IMR-90 (cell line): ENCODE results near the gene BASP1. TPM values are rescaled to one million over a fixed set of nuclear protein-coding genes. Genes with fewer than 3 reads are reported as not detected.

Source experiments
- ATAC-seq: fragments of 200-7000 bp; cut with Tn5 transposase; 2 replicates; pipeline ENCODE4 v1.9.1; 2020; ENCODE audit warnings: low read depth, mild to moderate bottlenecking, moderate library complexity
- BruUV-seq: library from RNA; stranded (reverse); fragments of 400-500 nt; replicated peaks from 2 replicates; lab custom pipeline; 2021; lab: Mats Ljungman, UMichigan
- CTCF ChIA-PET: fragments of 300-600 bp; formaldehyde crosslinking; extraction: SDS; loops from one replicate; lab custom pipeline; 2021; ENCODE audit warnings: antibody characterized with exemption; lab: Yijun Ruan, JAX
- POLR2A ChIA-PET: fragments of 300-600 bp; sonication (Branson Sonifier 250); formaldehyde crosslinking; loops from one replicate; lab custom pipeline; 2022; ENCODE audit warnings: antibody characterized with exemption; ENCODE audit not compliant: unreplicated experiment; lab: Charles Lee
- DNase-seq: peaks from one replicate; pipeline ENCODE4 v3.0.0; 2013
- H2AFZ ChIP-seq: replicated peaks from 2 replicates; pipeline ENCODE3; 2013; ENCODE audit warnings: low read length, mild to moderate bottlenecking; ENCODE audit not compliant: poor library complexity
- H2AK5ac ChIP-seq: 2 replicates; pipeline ENCODE4 v1.6.1; 2013; ENCODE audit warnings: low read depth, low read length, inconsistent platforms
- H2AK9ac ChIP-seq: replicated peaks from 2 replicates; pipeline ENCODE3; 2013; ENCODE audit warnings: mild to moderate bottlenecking, low read depth, low read length, moderate library complexity; ENCODE audit not compliant: poor library complexity
- H2BK120ac ChIP-seq: 2 replicates; pipeline ENCODE4 v1.6.1; 2013; ENCODE audit warnings: low read depth, low read length, inconsistent platforms
- H2BK15ac ChIP-seq: 3 replicates; pipeline ENCODE4 v1.6.1; 2013; ENCODE audit warnings: low read depth, low read length, inconsistent platforms
- H2BK20ac ChIP-seq: 2 replicates; pipeline ENCODE4 v1.6.1; 2013; ENCODE audit warnings: low read depth, mild to moderate bottlenecking, inconsistent platforms, low read length, moderate library complexity
- H2BK5ac ChIP-seq: 2 replicates; pipeline ENCODE4 v1.6.1; 2013; ENCODE audit warnings: mild to moderate bottlenecking, low read depth, low read length, inconsistent platforms; ENCODE audit not compliant: poor library complexity, severe bottlenecking
- H3K14ac ChIP-seq: replicated peaks from 2 replicates; pipeline ENCODE4 v1.6.1; 2013; ENCODE audit warnings: low read depth, low read length, inconsistent platforms
- H3K18ac ChIP-seq: 2 replicates; pipeline ENCODE4 v1.6.1; 2013; ENCODE audit warnings: low read depth, low read length, control low read depth
- H3K23ac ChIP-seq: 2 replicates; pipeline ENCODE4 v1.6.1; 2013; ENCODE audit warnings: low read depth, low read length, inconsistent platforms
- H3K27ac ChIP-seq: 2 replicates; pipeline ENCODE4 v1.5.1; 2013; ENCODE audit warnings: mild to moderate bottlenecking, control low read depth, low read length; ENCODE audit not compliant: insufficient read depth
- H3K27me3 ChIP-seq: 2 replicates; pipeline ENCODE4 v1.6.1; 2013; ENCODE audit warnings: low read length; ENCODE audit not compliant: control insufficient read depth, insufficient read depth
- H3K36me3 ChIP-seq: 2 replicates; pipeline ENCODE4 v1.6.1; 2013; ENCODE audit warnings: low read length, mixed read lengths; ENCODE audit not compliant: control insufficient read depth, insufficient read depth
- H3K4ac ChIP-seq: 2 replicates; pipeline ENCODE4 v1.6.1; 2013; ENCODE audit warnings: low read depth, low read length, inconsistent platforms
- H3K4me1 ChIP-seq: 2 replicates; pipeline ENCODE4 v1.6.1; 2013; ENCODE audit warnings: low read length, mixed read lengths; ENCODE audit not compliant: control insufficient read depth, insufficient read depth
- H3K4me2 ChIP-seq: 2 replicates; pipeline ENCODE4 v1.6.1; 2013; ENCODE audit warnings: low read depth, mild to moderate bottlenecking, control low read depth, low read length, moderate library complexity
- H3K4me3 ChIP-seq: 2 replicates; pipeline ENCODE4 v1.5.1; 2013; ENCODE audit warnings: low read depth, mild to moderate bottlenecking, control low read depth, low read length, moderate library complexity; ENCODE audit not compliant: insufficient read depth
- H3K56ac ChIP-seq: 2 replicates; pipeline ENCODE4 v1.6.1; 2013; ENCODE audit warnings: low read length, inconsistent platforms; ENCODE audit not compliant: insufficient read depth; ENCODE audit errors: extremely low read depth
- H3K79me1 ChIP-seq, 2 experiments: 2 replicates each; pipeline ENCODE4 v1.6.1; 2013; ENCODE audit warnings: low read length in 2 of 2, inconsistent platforms in 1 of 2, low read depth in 1 of 2
- H3K9ac ChIP-seq: 2 replicates; pipeline ENCODE4 v1.6.1; 2013; ENCODE audit warnings: low read depth, low read length, control low read depth
- H3K9me1 ChIP-seq: 2 replicates; pipeline ENCODE4 v1.6.1; 2013; ENCODE audit warnings: low read length, inconsistent platforms; ENCODE audit not compliant: insufficient read depth
- H3K9me3 ChIP-seq: 2 replicates; pipeline ENCODE4 v1.6.1; 2013; ENCODE audit warnings: low read length; ENCODE audit not compliant: control insufficient read depth, insufficient read depth
- H4K20me1 ChIP-seq: 2 replicates; pipeline ENCODE4 v1.6.1; 2013; ENCODE audit warnings: low read length, inconsistent platforms; ENCODE audit not compliant: insufficient read depth
- H4K5ac ChIP-seq: 2 replicates; pipeline ENCODE4 v1.6.1; 2013; ENCODE audit warnings: mild to moderate bottlenecking, low read depth, low read length, control low read depth
- H4K8ac ChIP-seq, 2 experiments: 2 replicates each; pipeline ENCODE4 v1.6.1; 2013; ENCODE audit warnings: low read depth in 2 of 2, low read length in 2 of 2, control low read depth in 1 of 2, inconsistent platforms in 1 of 2
- H4K91ac ChIP-seq: 2 replicates; pipeline ENCODE4 v1.6.1; 2013; ENCODE audit warnings: low read depth, low read length, inconsistent platforms; ENCODE audit not compliant: insufficient read depth
- BHLHE40 ChIP-seq: fragments of 150-350 bp; IDR thresholded peaks from 2 replicates; pipeline ENCODE4 v1.6.1; 2016; ENCODE audit warnings: mild to moderate bottlenecking, low read depth, low read length
- CEBPB ChIP-seq: IDR thresholded peaks from 2 replicates; pipeline ENCODE4 v1.6.1; 2012; ENCODE audit warnings: low read depth, low read length, improper control_type of control experiment
- CHD1 ChIP-seq: IDR thresholded peaks from 2 replicates; pipeline ENCODE4 v1.6.1; 2012; ENCODE audit warnings: low read depth, low read length, improper control_type of control experiment
- ELK1 ChIP-seq: fragments of 150-350 bp; IDR thresholded peaks from 2 replicates; pipeline ENCODE4 v1.6.1; 2016; ENCODE audit warnings: low read depth, mild to moderate bottlenecking, low read length, moderate library complexity, borderline replicate concordance
- FOS ChIP-seq: fragments of 150-350 bp; IDR thresholded peaks from 2 replicates; pipeline ENCODE4 v1.6.1; 2016; ENCODE audit warnings: low read depth, low read length
- MAFK ChIP-seq: IDR thresholded peaks from 2 replicates; pipeline ENCODE4 v1.6.1; 2012; ENCODE audit warnings: low read depth, low read length, improper control_type of control experiment
- MAZ ChIP-seq: IDR thresholded peaks from 2 replicates; pipeline ENCODE4 v1.6.1; 2012; ENCODE audit warnings: low read depth, mild to moderate bottlenecking, low read length, improper control_type of control experiment, moderate library complexity, borderline replicate concordance
- MXI1 ChIP-seq: IDR thresholded peaks from 2 replicates; pipeline ENCODE4 v1.6.1; 2012; ENCODE audit warnings: low read depth, mild to moderate bottlenecking, low read length, moderate library complexity, borderline replicate concordance
- NFE2L2 ChIP-seq: fragments of 150-350 bp; IDR thresholded peaks from 2 replicates; pipeline ENCODE4 v1.6.1; 2016; ENCODE audit warnings: low read depth, mild to moderate bottlenecking, low read length
- POLR2A ChIP-seq: IDR thresholded peaks from 2 replicates; pipeline ENCODE4 v1.6.1; 2012; ENCODE audit warnings: mild to moderate bottlenecking, low read depth, low read length
- RAD21 ChIP-seq: IDR thresholded peaks from 2 replicates; pipeline ENCODE4 v1.6.1; 2012; ENCODE audit warnings: low read length, improper control_type of control experiment
- RCOR1 ChIP-seq: IDR thresholded peaks from 2 replicates; pipeline ENCODE4 v1.6.1; 2012; ENCODE audit warnings: mild to moderate bottlenecking, low read length, improper control_type of control experiment; ENCODE audit not compliant: insufficient replicate concordance
- RFX5 ChIP-seq: IDR thresholded peaks from 2 replicates; pipeline ENCODE4 v1.8.0; 2012; ENCODE audit warnings: low read depth, mild to moderate bottlenecking, low read length, moderate library complexity
- SMC3 ChIP-seq: fragments of 150-350 bp; IDR thresholded peaks from 2 replicates; pipeline ENCODE4 v1.6.1; 2016; ENCODE audit warnings: low read depth, mild to moderate bottlenecking, antibody characterized with exemption, low read length, moderate library complexity
- USF2 ChIP-seq: fragments of 150-350 bp; IDR thresholded peaks from 2 replicates; pipeline ENCODE4 v1.6.1; 2017; ENCODE audit warnings: mild to moderate bottlenecking, antibody characterized with exemption, low read length, low read depth
- WGBS, 2 experiments: methylation state at CpG; one replicate each; pipeline versions ENCODE4 v1.1.5 to v1.1.7; 2013; ENCODE audit warnings: missing lambda C conversion rate in 2 of 2; ENCODE audit not compliant: insufficient read length in 1 of 2; ENCODE audit errors: extremely low coverage in 2 of 2; 5-methylcytosine and 5-hydroxymethylcytosine counted together
- dilution Hi-C: fragments of 300-500 bp; cut with HindIII; formaldehyde crosslinking; loops from one replicate; pipeline ENCODE4 v1.14.3; 2018; ENCODE audit warnings: low sequenced_read_pairs; ENCODE audit not compliant: unreplicated experiment
- in situ Hi-C: fragments of 300-500 bp; cut with MboI; formaldehyde crosslinking; loops from 3 replicates; pipeline ENCODE4 v1.14.3; 2019; ENCODE audit warnings: low sequenced_read_pairs, inconsistent platforms, mixed read lengths
- intact Hi-C: fragments of 100-400 bp; cut with micrococcal nuclease; formaldehyde crosslinking; loops from 2 replicates; pipeline ENCODE4 v1.10.0; 2022
- polyA plus RNA-seq, 3 experiments: library from polyadenylated mRNA; depleted of rRNA; stranded (reverse); fragments of >200 nt; gene quantifications; 2 replicates each; pipeline ENCODE4 v1.2.3, GENCODE V29; 2012; ENCODE audit warnings: low replicate concordance in 1 of 3
- total RNA-seq: library from RNA; depleted of rRNA; stranded (reverse); fragments of >200 nt; gene quantifications from 2 replicates; pipeline ENCODE4 v1.2.3, GENCODE V29; 2012
- TF ChIP-seq, protein P1 (sequence below): conservative IDR thresholded peaks from 2 replicates; pipeline ENCODE4 v1.5.1; 2012; ENCODE audit warnings: mild to moderate bottlenecking, low read depth, low read length, improper control_type of control experiment

The BASP1 gene
- total and polyA plus RNA-seq, 2 of the 4 experiments (the other 2 are of a cell fraction): 39.6 to 103 TPM

GRCh38 chr5:17294639-17295311 is 77.3 kb downstream of the BASP1 start:
- no peak overlapping the region for H4K5ac ChIP-seq
- H4K20me1 ChIP-seq: no peaks in the 10 kb centered on the region
- no peak overlapping the region for H4K8ac ChIP-seq
- no peak overlapping the region for H3K4me2 ChIP-seq
- no peak for ATAC-seq
- TF ChIP-seq POLR2A: no peak
- no peak for TF ChIP-seq ELK1
- no peak for TF ChIP-seq RFX5
- no peak for TF ChIP-seq RAD21
- no peak for TF ChIP-seq USF2
- no peak for TF ChIP-seq BHLHE40
- TF ChIP-seq, protein P1, sequence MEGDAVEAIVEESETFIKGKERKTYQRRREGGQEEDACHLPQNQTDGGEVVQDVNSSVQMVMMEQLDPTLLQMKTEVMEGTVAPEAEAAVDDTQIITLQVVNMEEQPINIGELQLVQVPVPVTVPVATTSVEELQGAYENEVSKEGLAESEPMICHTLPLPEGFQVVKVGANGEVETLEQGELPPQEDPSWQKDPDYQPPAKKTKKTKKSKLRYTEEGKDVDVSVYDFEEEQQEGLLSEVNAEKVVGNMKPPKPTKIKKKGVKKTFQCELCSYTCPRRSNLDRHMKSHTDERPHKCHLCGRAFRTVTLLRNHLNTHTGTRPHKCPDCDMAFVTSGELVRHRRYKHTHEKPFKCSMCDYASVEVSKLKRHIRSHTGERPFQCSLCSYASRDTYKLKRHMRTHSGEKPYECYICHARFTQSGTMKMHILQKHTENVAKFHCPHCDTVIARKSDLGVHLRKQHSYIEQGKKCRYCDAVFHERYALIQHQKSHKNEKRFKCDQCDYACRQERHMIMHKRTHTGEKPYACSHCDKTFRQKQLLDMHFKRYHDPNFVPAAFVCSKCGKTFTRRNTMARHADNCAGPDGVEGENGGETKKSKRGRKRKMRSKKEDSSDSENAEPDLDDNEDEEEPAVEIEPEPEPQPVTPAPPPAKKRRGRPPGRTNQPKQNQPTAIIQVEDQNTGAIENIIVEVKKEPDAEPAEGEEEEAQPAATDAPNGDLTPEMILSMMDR: no peak
- no peak for TF ChIP-seq CHD1
- no peak for TF ChIP-seq CEBPB
- no peak for TF ChIP-seq RCOR1
- no peak for TF ChIP-seq SMC3
- TF ChIP-seq MXI1: no peak
- no peak for TF ChIP-seq MAZ
- TF ChIP-seq FOS: no peak
- no peak for TF ChIP-seq MAFK
- TF ChIP-seq NFE2L2: no peak
- no peak overlapping the region for H2BK15ac ChIP-seq
- DNase-seq: no peak
- no peaks in the 10 kb centered on the region; the same call in 1 of the 2 replicates for H3K27me3 ChIP-seq
- H2BK5ac ChIP-seq: no peak overlapping the region
- no peak overlapping the region for H3K18ac ChIP-seq
- intact Hi-C loops: no loop called here
- H3K9me1 ChIP-seq: peaks cover 3% of the 10 kb centered on the region; the same call in 1 of the 2 replicates
- no peak overlapping the region for H3K4ac ChIP-seq
- no peak overlapping the region for H3K56ac ChIP-seq
- no peak overlapping the region for H3K4me3 ChIP-seq
- H3K14ac ChIP-seq: no peak overlapping the region
- in situ Hi-C loops: no loop called here
- H3K36me3 ChIP-seq: no peaks in the 10 kb centered on the region
- no peak overlapping the region for H2BK120ac ChIP-seq
- no peaks in the 10 kb centered on the region for H3K9me3 ChIP-seq
- CTCF ChIA-PET: interaction anchor here (1.0 kb wide), 1 partner anchor 78 kb away, joined by 3 read pairs; no protein-coding TSS in a partner anchor
- WGBS, 2 experiments: 100% methylated on average over 1 of the region's 8 CpGs; no CpG with 5 or more reads in 1 of the 2 experiments
- POLR2A ChIA-PET: no interaction called here
- H3K79me1 ChIP-seq: no peaks in the 10 kb centered on the region
- no peak overlapping the region for H4K91ac ChIP-seq
- dilution Hi-C loops: no loop called here
- no peak overlapping the region for H3K9ac ChIP-seq
- H3K27ac ChIP-seq: no peak overlapping the region
- no TSS peak for BruUV-seq
- H2BK20ac ChIP-seq: no peak overlapping the region
- no peak overlapping the region for H2AK5ac ChIP-seq
- no peak overlapping the region for H2AFZ ChIP-seq
- H3K23ac ChIP-seq: no peak overlapping the region
- peaks cover 4% of the 10 kb centered on the region for H3K4me1 ChIP-seq
- no peak overlapping the region for H2AK9ac ChIP-seq
